Hepatocyte (in vitro differentiated cells): Measurements from ENCODE around the gene ALDH3A1. TPM values are rescaled to one million over a fixed set of nuclear protein-coding genes. Genes with fewer than 3 reads are reported as not detected.

Experiments used
- DNase-seq: peaks from one replicate; pipeline ENCODE4 v3.0.0-alpha.2; 2016; ENCODE audit warnings: low spot score
- H2AFZ ChIP-seq: fragments of 200-600 bp; sonication (generic); 2 replicates; pipeline ENCODE4 v1.6.0; 2016; ENCODE audit warnings: antibody characterized with exemption, mild to moderate bottlenecking
- H3K27ac ChIP-seq: fragments of 200-600 bp; sonication (generic); 2 replicates; pipeline ENCODE4 v1.5.1; 2016; ENCODE audit warnings: mild to moderate bottlenecking
- H3K27me3 ChIP-seq: fragments of 200-600 bp; sonication (generic); 2 replicates; pipeline ENCODE4 v1.6.1; 2016
- H3K36me3 ChIP-seq: fragments of 200-600 bp; sonication (generic); replicated peaks from 2 replicates; pipeline ENCODE4 v1.5.1; 2016; ENCODE audit warnings: low read depth; ENCODE audit not compliant: insufficient read depth
- H3K4me1 ChIP-seq: fragments of 200-600 bp; sonication (generic); 2 replicates; pipeline ENCODE4 v1.5.1; 2016; ENCODE audit warnings: mild to moderate bottlenecking, moderate library complexity; ENCODE audit not compliant: insufficient read depth
- H3K4me2 ChIP-seq: fragments of 200-600 bp; sonication (generic); 2 replicates; pipeline ENCODE4 v1.6.0; 2016
- H3K4me3 ChIP-seq: fragments of 200-600 bp; sonication (generic); 2 replicates; pipeline ENCODE4 v1.5.1; 2016; ENCODE audit warnings: mild to moderate bottlenecking
- H3K79me2 ChIP-seq: fragments of 200-600 bp; sonication (generic); 2 replicates; pipeline ENCODE4 v1.6.0; 2017; ENCODE audit warnings: mild to moderate bottlenecking
- H3K9me2 ChIP-seq: fragments of 200-600 bp; sonication (generic); replicated peaks from 2 replicates; pipeline ENCODE4 v1.6.0; 2017; ENCODE audit warnings: mild to moderate bottlenecking; ENCODE audit not compliant: insufficient read depth
- H3K9me3 ChIP-seq: fragments of 200-600 bp; sonication (generic); 2 replicates; pipeline ENCODE4 v1.5.1; 2016; ENCODE audit warnings: low read depth, mild to moderate bottlenecking
- H4K20me1 ChIP-seq: fragments of 200-600 bp; sonication (generic); 2 replicates; pipeline ENCODE4 v1.6.0; 2016; ENCODE audit warnings: mild to moderate bottlenecking; ENCODE audit not compliant: insufficient read depth, poor library complexity, severe bottlenecking
- CTCF ChIP-seq: fragments of 200-600 bp; sonication (generic); IDR thresholded peaks from 2 replicates; pipeline ENCODE4 v1.5.1; 2016; ENCODE audit warnings: antibody characterized with exemption, mild to moderate bottlenecking; ENCODE audit not compliant: poor library complexity
- EZH2 ChIP-seq: fragments of 200-600 bp; sonication (generic); IDR thresholded peaks from 2 replicates; pipeline ENCODE4 v1.6.1; 2016; ENCODE audit warnings: antibody characterized with exemption, mild to moderate bottlenecking, borderline replicate concordance
- EZH2phosphoT487 ChIP-seq: fragments of 200-600 bp; sonication (generic); IDR thresholded peaks from one replicate; pipeline ENCODE4 v1.6.1; 2018; ENCODE audit warnings: antibody characterized with exemption, mild to moderate bottlenecking, low read depth, moderate library complexity; ENCODE audit not compliant: unreplicated experiment, severe bottlenecking
- WGBS: methylation state at CpG from one replicate; pipeline ENCODE4 v1.1.6; 2016; ENCODE audit warnings: low lambda C conversion rate; ENCODE audit errors: missing lambda C conversion rate; 5-methylcytosine and 5-hydroxymethylcytosine counted together
- polyA plus RNA-seq: library from polyadenylated mRNA; unstranded; fragments of >200 nt; fragmentation: Nextera tagmentation; extraction: Ambion mirVana; gene quantifications from 2 replicates; pipeline ENCODE4 v1.2.1, GENCODE V29; 2016
- total RNA-seq: library from RNA; depleted of rRNA; stranded (reverse); fragments of >200 nt; gene quantifications from 2 replicates; pipeline ENCODE4 v1.2.3, GENCODE V29; 2014

The ALDH3A1 gene
- total and polyA plus RNA-seq, 2 experiments from 2014 or later, result 0.90 to 1.4 TPM

- H3K4me3 ChIP-seq, result no peak overlapping the region
- no peak for DNase-seq
- WGBS, result 99% methylated on average over 4 of the region's 4 CpGs
- no peaks in the 10 kb centered on the region for H3K9me3 ChIP-seq
- no peak overlapping the region for H3K27ac ChIP-seq
- no peaks in the 10 kb centered on the region for H3K36me3 ChIP-seq
- H3K9me2 ChIP-seq, result no peaks in the 10 kb centered on the region
- no peaks in the 10 kb centered on the region for H4K20me1 ChIP-seq
- no peak for TF ChIP-seq CTCF
- TF ChIP-seq EZH2phosphoT487, result no peak
- TF ChIP-seq EZH2, result no peak
- H3K79me2 ChIP-seq, result no peaks in the 10 kb centered on the region
- H3K4me1 ChIP-seq, result no peaks in the 10 kb centered on the region
- no peak overlapping the region for H2AFZ ChIP-seq
- no peaks in the 10 kb centered on the region for H3K27me3 ChIP-seq
- no peak overlapping the region for H3K4me2 ChIP-seq
These were observed 32.7 kb upstream of the ALDH3A1 start for GRCh38 chr17:19780846-19781245.

GRCh38 chr17:19773534-19773933 is 25.4 kb upstream of the ALDH3A1 start:
- 90% methylated on average over 6 of the region's 6 CpGs for WGBS
- Histone ChIP-seq H3K27ac (no peak overlapping the region), H3K9me2 (no peaks in the 10 kb centered on the region), H3K4me1 (peaks cover 3% of the 10 kb centered on the region), H2AFZ (no peak overlapping the region), H3K4me2 (no peak overlapping the region), H3K27me3 (no peaks in the 10 kb centered on the region), H3K9me3 (no peaks in the 10 kb centered on the region), H3K79me2 (no peaks in the 10 kb centered on the region), H3K4me3 (no peak overlapping the region), H3K36me3 (no peaks in the 10 kb centered on the region), H4K20me1 (no peaks in the 10 kb centered on the region)
- no peak for TF ChIP-seq CTCF
- TF ChIP-seq EZH2, result no peak
- TF ChIP-seq EZH2phosphoT487, result no peak
- no peak for DNase-seq

- Histone ChIP-seq H3K4me3 (no peak overlapping the region), H4K20me1 (no peaks in the 10 kb centered on the region), H3K36me3 (no peaks in the 10 kb centered on the region), H2AFZ (no peak overlapping the region), H3K4me1 (peaks cover 3% of the 10 kb centered on the region), H3K9me2 (no peaks in the 10 kb centered on the region), H3K9me3 (no peaks in the 10 kb centered on the region), H3K4me2 (no peak overlapping the region), H3K27ac (no peak overlapping the region), H3K79me2 (no peaks in the 10 kb centered on the region), H3K27me3 (no peaks in the 10 kb centered on the region)
- 76% methylated on average over 7 of the region's 7 CpGs for WGBS
- DNase-seq, result no peak
- no peak for TF ChIP-seq EZH2
- TF ChIP-seq CTCF, result no peak
- TF ChIP-seq EZH2phosphoT487, result no peak
These were observed 24.0 kb upstream of the ALDH3A1 start for GRCh38 chr17:19771971-19772630.
